GM13977 (cell line): ENCODE results near the gene MAP3K3.
"Not testable (repeated sequence)": the region's sequence is repeated elsewhere in the genome, so short reads cannot be mapped to it uniquely, and the experiment has no call there.

ENCODE experiments used
- DNase-seq: peaks from one replicate; pipeline ENCODE4 v3.0.0; 2012; ENCODE audit warnings: low spot score
- in situ Hi-C: fragments of 300-500 bp; cut with MboI; formaldehyde crosslinking; loops from one replicate; pipeline ENCODE4 v1.12.0; 2022; ENCODE audit warnings: low sequenced_read_pairs, low pct_unique_long_range_greater_than_20kb, mixed read lengths, inconsistent platforms; ENCODE audit not compliant: unreplicated experiment
- TF ChIP-seq, protein P1 (sequence below): IDR thresholded peaks from 2 replicates; pipeline ENCODE4 v1.5.1; 2012; ENCODE audit warnings: mild to moderate bottlenecking, control low read depth; ENCODE audit not compliant: insufficient read depth; ENCODE audit errors: extremely low read depth, missing control alignments

Gene MAP3K3

DNA sequence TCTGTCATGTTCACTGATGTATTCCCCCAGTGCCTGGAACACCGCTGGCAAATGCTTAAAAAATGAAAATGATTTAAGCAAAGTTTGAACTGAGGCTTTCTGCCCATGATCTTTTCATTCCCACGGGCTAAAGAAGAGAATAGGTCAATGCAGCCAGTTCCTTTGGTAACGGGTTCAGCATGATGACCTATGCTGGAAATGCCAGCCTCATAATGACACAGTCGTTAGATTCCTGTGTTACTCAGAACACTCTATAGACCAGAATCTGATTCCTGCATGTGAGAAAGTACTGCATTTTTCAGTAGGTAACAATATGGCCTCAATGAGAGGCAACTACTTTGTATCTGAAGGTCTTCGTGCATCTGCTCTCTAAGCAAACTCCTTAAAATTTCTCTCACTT lies 96.8 kb downstream of the MAP3K3 start:
- TF ChIP-seq, protein P1, sequence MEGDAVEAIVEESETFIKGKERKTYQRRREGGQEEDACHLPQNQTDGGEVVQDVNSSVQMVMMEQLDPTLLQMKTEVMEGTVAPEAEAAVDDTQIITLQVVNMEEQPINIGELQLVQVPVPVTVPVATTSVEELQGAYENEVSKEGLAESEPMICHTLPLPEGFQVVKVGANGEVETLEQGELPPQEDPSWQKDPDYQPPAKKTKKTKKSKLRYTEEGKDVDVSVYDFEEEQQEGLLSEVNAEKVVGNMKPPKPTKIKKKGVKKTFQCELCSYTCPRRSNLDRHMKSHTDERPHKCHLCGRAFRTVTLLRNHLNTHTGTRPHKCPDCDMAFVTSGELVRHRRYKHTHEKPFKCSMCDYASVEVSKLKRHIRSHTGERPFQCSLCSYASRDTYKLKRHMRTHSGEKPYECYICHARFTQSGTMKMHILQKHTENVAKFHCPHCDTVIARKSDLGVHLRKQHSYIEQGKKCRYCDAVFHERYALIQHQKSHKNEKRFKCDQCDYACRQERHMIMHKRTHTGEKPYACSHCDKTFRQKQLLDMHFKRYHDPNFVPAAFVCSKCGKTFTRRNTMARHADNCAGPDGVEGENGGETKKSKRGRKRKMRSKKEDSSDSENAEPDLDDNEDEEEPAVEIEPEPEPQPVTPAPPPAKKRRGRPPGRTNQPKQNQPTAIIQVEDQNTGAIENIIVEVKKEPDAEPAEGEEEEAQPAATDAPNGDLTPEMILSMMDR = no peak
- DNase-seq = no peak
- in situ Hi-C loops = no loop called here

GRCh38 chr17:63720194-63720593 lies 98.0 kb downstream of the MAP3K3 start:
- in situ Hi-C loops, DNase-seq: not testable (repeated sequence)

GRCh38 chr17:63722403-63722802 lies 100.2 kb downstream of the MAP3K3 start:
- DNase-seq = no peak
- in situ Hi-C loops = no loop called here
- TF ChIP-seq, protein P1 = no peak

GRCh38 chr17:63735691-63736090 lies 113.5 kb downstream of the MAP3K3 start:
- no peak for DNase-seq
- TF ChIP-seq, protein P1 = no peak
- in situ Hi-C loops = no loop called here

- TF ChIP-seq, protein P1 = no peak
- DNase-seq = peak; percentile 15
- in situ Hi-C loops = no loop called here
Observed at GRCh38 chr17:63740464-63741142, 118.4 kb downstream of the MAP3K3 start.

DNA sequence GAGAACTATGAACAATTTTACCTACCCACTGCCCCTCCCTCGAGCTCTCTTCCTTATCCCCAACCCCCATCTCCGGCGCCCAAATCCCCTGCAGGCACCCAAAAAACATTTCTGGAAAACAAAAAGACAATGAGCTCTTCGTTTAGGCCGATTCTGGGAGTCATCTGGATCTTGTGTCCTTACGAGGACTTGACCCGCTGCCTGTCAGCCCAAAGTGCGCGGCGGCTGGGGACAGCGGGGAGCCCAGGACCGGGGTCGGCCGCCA lies 118.9 kb downstream of the MAP3K3 start:
- no peak for DNase-seq
- TF ChIP-seq, protein P1 = no peak
- in situ Hi-C loops = no loop called here

DNA sequence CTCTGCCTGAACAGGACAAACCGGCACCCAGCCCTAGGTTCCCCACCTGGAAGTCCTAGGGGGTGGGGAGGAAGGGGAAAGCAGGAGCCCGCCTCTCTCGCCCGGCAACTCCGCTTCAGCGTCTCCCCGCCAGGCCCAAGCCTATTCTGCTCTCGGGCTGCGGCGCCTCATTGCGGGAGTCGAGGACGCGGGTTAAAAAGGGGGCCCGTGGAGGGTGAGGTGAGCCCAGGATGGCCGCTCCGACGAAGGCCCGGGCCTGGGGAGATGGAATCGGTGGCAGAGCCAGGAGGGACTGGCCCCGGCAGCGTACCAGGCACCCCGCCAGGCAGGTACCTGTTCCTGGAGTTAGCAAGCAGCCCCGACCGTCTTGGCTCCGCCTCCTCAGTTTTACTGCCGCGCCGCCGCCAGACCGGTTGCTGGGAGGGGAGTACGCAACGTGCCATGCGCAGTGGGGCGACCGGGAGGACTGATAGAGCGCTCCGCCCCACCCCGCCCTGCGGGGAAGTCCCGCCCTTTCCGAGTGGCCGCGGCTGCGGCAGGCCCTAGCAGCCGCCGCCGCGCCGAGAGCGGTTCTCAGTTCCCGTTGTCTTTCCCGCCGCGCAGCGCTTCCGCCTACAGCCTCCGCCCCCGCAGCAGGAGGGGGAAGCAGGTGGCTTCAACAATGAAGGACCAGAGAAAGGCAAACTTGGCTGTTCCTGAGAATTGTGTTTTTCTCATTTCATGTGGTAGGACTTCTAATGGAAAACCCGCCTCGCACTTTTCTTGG lies 119.4 kb downstream of the MAP3K3 start, which contains the start of gene STRADA:
STRADA (minus strand) TSS at position 392 of the 766 bp plus-strand sequence. CDS start 13,430 bp downstream, outside the sequence.
- in situ Hi-C loops = no loop called here
- TF ChIP-seq, protein P1 = no peak
- peak; percentile 96 for DNase-seq
